Astrocyte (in vitro differentiated cells and primary cell): ENCODE measurements around the gene PCLO. TPM values are rescaled to one million over a fixed set of nuclear protein-coding genes. Genes with fewer than 3 reads are reported as not detected.

Experiments used
- DNase-seq: peaks from one replicate; pipeline ENCODE4 v3.0.0-alpha.2; 2010; ENCODE audit warnings: low read depth
- FAIRE-seq: peaks from 2 replicates; lab custom pipeline; 2011; peaks lifted over from hg19 to GRCh38; lab: Jason Lieb, UNC
- H2AFZ ChIP-seq: 2 replicates; pipeline ENCODE4 v1.6.0; 2012; ENCODE audit warnings: low read depth, low read length, inconsistent platforms
- H3K27ac ChIP-seq: 2 replicates; pipeline ENCODE4 v1.5.1; 2011; ENCODE audit warnings: low read depth, low read length, inconsistent platforms
- H3K27me3 ChIP-seq: 2 replicates; pipeline ENCODE4 v1.6.0; 2011; ENCODE audit warnings: low read length, inconsistent platforms; ENCODE audit not compliant: insufficient read depth
- H3K36me3 ChIP-seq: 2 replicates; pipeline ENCODE4 v1.5.1; 2011; ENCODE audit warnings: low read length, inconsistent platforms; ENCODE audit not compliant: insufficient read depth
- H3K4me1 ChIP-seq: 2 replicates; pipeline ENCODE4 v1.5.1; 2011; ENCODE audit warnings: low read length, inconsistent platforms; ENCODE audit not compliant: insufficient read depth
- H3K4me2 ChIP-seq: 2 replicates; pipeline ENCODE4 v1.6.0; 2012; ENCODE audit warnings: low read length, inconsistent platforms
- H3K4me3 ChIP-seq: 2 replicates; pipeline ENCODE4 v1.5.1; 2011; ENCODE audit warnings: low read depth, mild to moderate bottlenecking, low read length, inconsistent platforms; ENCODE audit not compliant: insufficient read depth
- H3K79me2 ChIP-seq: 2 replicates; pipeline ENCODE4 v1.6.0; 2012; ENCODE audit warnings: mild to moderate bottlenecking, low read length, inconsistent platforms; ENCODE audit not compliant: insufficient read depth
- H3K9ac ChIP-seq: 2 replicates; pipeline ENCODE4 v1.6.0; 2012; ENCODE audit warnings: mild to moderate bottlenecking, low read length, inconsistent platforms
- H3K9me3 ChIP-seq: 2 replicates; pipeline ENCODE4 v1.5.1; 2012; ENCODE audit warnings: low read depth, mild to moderate bottlenecking, low read length, inconsistent platforms; ENCODE audit not compliant: insufficient read depth
- H4K20me1 ChIP-seq: 2 replicates; pipeline ENCODE4 v1.6.0; 2012; ENCODE audit warnings: low read length, inconsistent platforms; ENCODE audit not compliant: insufficient read depth
- H3K27ac Mint-ChIP-seq: one replicate; pipeline ENCODE4 v1.8.0; 2021; ENCODE audit warnings: mild to moderate bottlenecking, mixed read lengths; ENCODE audit not compliant: unreplicated experiment
- H3K27me3 Mint-ChIP-seq: one replicate; pipeline ENCODE4 v1.8.0; 2021; ENCODE audit warnings: low read depth, mixed read lengths; ENCODE audit not compliant: unreplicated experiment
- H3K36me3 Mint-ChIP-seq: one replicate; pipeline ENCODE4 v1.8.0; 2021; ENCODE audit warnings: low read depth, mixed read lengths; ENCODE audit not compliant: unreplicated experiment
- H3K4me1 Mint-ChIP-seq: one replicate; pipeline ENCODE4 v1.8.0; 2021; ENCODE audit warnings: low read depth, mixed read lengths; ENCODE audit not compliant: unreplicated experiment
- H3K4me3 Mint-ChIP-seq: one replicate; pipeline ENCODE4 v1.8.0; 2021; ENCODE audit warnings: mild to moderate bottlenecking, moderate library complexity, mixed read lengths; ENCODE audit not compliant: unreplicated experiment
- H3K9me3 Mint-ChIP-seq: one replicate; pipeline ENCODE4 v1.8.0; 2021; ENCODE audit warnings: mild to moderate bottlenecking, mixed read lengths; ENCODE audit not compliant: unreplicated experiment
- EZH2 ChIP-seq: IDR thresholded peaks from 2 replicates; pipeline ENCODE4 v1.6.1; 2012; ENCODE audit warnings: mild to moderate bottlenecking, low read length, inconsistent platforms; ENCODE audit not compliant: insufficient read depth
- total RNA-seq: library from RNA; stranded (reverse); gene quantifications from 2 replicates; pipeline ENCODE4 v1.2.1, GENCODE V29; 2021
- TF ChIP-seq, protein P1 (sequence below): IDR thresholded peaks from 2 replicates; pipeline ENCODE4 v1.5.1; 2011; ENCODE audit warnings: low read depth, mild to moderate bottlenecking, inconsistent platforms, low read length, moderate library complexity; ENCODE audit not compliant: insufficient read depth

PCLO gene
- total RNA-seq, 1 donor from 2014 or later, result 3.0 TPM

DNA sequence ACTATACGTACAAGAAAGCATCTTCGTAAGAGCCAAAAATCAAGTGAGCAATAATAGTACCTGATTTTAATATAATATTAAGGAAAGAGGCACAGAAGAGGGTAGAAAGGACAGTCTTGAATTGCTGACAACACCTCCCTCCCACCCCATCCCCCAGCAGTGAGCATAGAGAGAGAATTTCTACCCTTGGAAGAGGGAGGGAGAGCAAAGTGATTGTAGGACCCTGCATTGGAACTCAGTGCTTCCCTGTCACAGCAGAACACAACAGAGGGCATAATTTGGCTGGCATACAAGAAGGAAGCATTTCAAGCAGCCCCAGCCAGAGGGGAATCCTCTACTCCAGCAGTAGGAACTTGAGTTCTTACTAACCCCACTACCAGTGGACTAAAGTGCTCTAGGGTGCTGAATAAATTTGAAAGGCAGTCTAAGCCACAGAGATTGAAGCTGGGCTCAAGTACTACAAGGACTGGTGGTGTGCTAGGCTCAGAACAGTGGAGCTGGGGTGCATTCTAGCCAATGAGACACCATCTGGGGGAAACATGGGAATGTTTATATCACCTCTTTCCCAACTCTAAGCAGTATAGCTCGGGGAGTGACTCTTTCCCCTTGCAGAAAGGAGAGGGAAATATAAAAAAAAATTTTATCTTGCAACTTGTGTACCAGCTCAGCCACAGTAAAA, 44.2 kb downstream of the PCLO start:
- H3K9me3 Mint-ChIP-seq, result peaks cover 15% of the 10 kb centered on the region
- TF ChIP-seq, protein P1, sequence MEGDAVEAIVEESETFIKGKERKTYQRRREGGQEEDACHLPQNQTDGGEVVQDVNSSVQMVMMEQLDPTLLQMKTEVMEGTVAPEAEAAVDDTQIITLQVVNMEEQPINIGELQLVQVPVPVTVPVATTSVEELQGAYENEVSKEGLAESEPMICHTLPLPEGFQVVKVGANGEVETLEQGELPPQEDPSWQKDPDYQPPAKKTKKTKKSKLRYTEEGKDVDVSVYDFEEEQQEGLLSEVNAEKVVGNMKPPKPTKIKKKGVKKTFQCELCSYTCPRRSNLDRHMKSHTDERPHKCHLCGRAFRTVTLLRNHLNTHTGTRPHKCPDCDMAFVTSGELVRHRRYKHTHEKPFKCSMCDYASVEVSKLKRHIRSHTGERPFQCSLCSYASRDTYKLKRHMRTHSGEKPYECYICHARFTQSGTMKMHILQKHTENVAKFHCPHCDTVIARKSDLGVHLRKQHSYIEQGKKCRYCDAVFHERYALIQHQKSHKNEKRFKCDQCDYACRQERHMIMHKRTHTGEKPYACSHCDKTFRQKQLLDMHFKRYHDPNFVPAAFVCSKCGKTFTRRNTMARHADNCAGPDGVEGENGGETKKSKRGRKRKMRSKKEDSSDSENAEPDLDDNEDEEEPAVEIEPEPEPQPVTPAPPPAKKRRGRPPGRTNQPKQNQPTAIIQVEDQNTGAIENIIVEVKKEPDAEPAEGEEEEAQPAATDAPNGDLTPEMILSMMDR, result no peak
- TF ChIP-seq EZH2, result no peak
- H3K27ac Mint-ChIP-seq, result peak overlapping the region; percentile 69
- no peak overlapping the region for H3K4me3 ChIP-seq
- peaks cover 2% of the 10 kb centered on the region for H3K9me3 ChIP-seq
- no peak overlapping the region for H3K4me2 ChIP-seq
- H3K36me3 Mint-ChIP-seq, result no peaks in the 10 kb centered on the region
- FAIRE-seq (no peak), DNase-seq (no peak)
- peaks cover 3% of the 10 kb centered on the region for H3K4me1 ChIP-seq
- H3K9ac ChIP-seq, result no peak overlapping the region
- peaks cover 14% of the 10 kb centered on the region for H3K4me1 Mint-ChIP-seq
- H3K27me3 ChIP-seq, result no peaks in the 10 kb centered on the region
- no peaks in the 10 kb centered on the region for H3K36me3 ChIP-seq
- H3K27me3 Mint-ChIP-seq, result no peaks in the 10 kb centered on the region
- H3K27ac ChIP-seq, result no peak overlapping the region
- H3K4me3 Mint-ChIP-seq, result no peak overlapping the region
- no peak overlapping the region for H2AFZ ChIP-seq
- H4K20me1 ChIP-seq, result no peaks in the 10 kb centered on the region
- H3K79me2 ChIP-seq, result no peaks in the 10 kb centered on the region

DNA sequence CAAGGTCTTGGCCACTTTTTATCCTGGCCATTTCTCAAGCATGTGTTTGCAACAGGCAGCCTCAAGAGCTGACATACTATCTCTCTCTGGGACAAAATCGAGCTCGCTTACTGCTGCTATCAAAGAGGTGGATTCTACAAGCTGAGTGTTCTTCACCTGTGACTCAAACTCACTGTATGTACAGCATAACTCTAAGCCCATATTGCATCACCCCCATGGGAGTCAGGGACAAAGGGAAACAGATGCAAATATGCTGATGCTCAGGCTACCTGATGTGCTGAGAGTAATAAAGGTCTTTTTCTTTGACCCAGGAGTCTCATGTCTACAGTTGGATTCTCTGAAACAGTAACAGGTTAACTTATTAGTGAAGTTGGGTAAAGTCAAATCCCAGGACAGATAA, 45.2 kb downstream of the PCLO start:
- peaks cover 10% of the 10 kb centered on the region for H3K9me3 Mint-ChIP-seq
- Histone ChIP-seq H3K4me1 (peaks cover 3% of the 10 kb centered on the region), H3K4me3 (no peak overlapping the region), H3K79me2 (no peaks in the 10 kb centered on the region), H3K4me2 (no peak overlapping the region), H3K36me3 (no peaks in the 10 kb centered on the region), H3K27ac (no peak overlapping the region), H2AFZ (no peak overlapping the region), H4K20me1 (no peaks in the 10 kb centered on the region), H3K9me3 (peaks cover 2% of the 10 kb centered on the region), H3K27me3 (no peaks in the 10 kb centered on the region), H3K9ac (no peak overlapping the region)
- DNase-seq (no peak), FAIRE-seq (no peak)
- H3K36me3 Mint-ChIP-seq, result no peaks in the 10 kb centered on the region
- H3K27me3 Mint-ChIP-seq, result no peaks in the 10 kb centered on the region
- no peak overlapping the region for H3K27ac Mint-ChIP-seq
- H3K4me1 Mint-ChIP-seq, result peaks cover 14% of the 10 kb centered on the region
- no peak for TF ChIP-seq EZH2
- TF ChIP-seq, protein P1, result no peak
- H3K4me3 Mint-ChIP-seq, result no peak overlapping the region

DNA sequence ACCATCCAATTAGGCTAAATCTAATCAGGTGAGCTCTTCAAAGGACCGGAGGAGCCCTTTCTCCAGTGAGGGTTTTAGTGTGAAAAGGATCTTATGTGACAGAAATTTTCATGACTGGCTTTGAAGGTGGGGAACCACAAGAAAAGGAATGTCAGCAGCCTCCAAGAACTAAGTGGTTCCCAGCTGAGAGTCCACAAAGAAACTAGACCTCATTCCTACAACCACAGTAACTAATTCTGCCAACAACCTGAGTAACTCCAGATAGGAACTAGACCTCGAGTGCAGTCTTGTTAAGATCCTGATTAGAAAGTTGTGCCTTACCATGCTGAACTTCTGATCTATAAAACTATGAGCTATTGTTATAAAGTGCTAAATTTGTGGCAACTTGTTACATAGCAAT, 51.3 kb downstream of the PCLO start:
- no peaks in the 10 kb centered on the region for H4K20me1 ChIP-seq
- FAIRE-seq (no peak), DNase-seq (peak; percentile 68)
- no peaks in the 10 kb centered on the region for H3K9me3 ChIP-seq
- no peak for TF ChIP-seq EZH2
- TF ChIP-seq, protein P1, result no peak
- H3K36me3 ChIP-seq, result no peaks in the 10 kb centered on the region
- H3K27ac ChIP-seq, result no peak overlapping the region
- no peak overlapping the region for H3K4me2 ChIP-seq
- Mint-ChIP-seq H3K36me3 (no peaks in the 10 kb centered on the region), H3K27me3 (no peaks in the 10 kb centered on the region), H3K4me3 (no peak overlapping the region), H3K27ac (no peak overlapping the region), H3K4me1 (peaks cover 7% of the 10 kb centered on the region), H3K9me3 (no peaks in the 10 kb centered on the region)
- H3K4me1 ChIP-seq, result no peaks in the 10 kb centered on the region
- H3K9ac ChIP-seq, result no peak overlapping the region
- no peaks in the 10 kb centered on the region for H3K79me2 ChIP-seq
- H3K27me3 ChIP-seq, result no peaks in the 10 kb centered on the region
- H3K4me3 ChIP-seq, result no peak overlapping the region
- H2AFZ ChIP-seq, result no peak overlapping the region
